SKM-1 treated with dmso at 0.1 percent for 144 hours (cell line): ENCODE measurements around the gene CCDC177.

ENCODE experiments used
- DNase-seq: peaks from one replicate; lab custom pipeline; 2025; ENCODE audit not compliant: unreplicated experiment; lab: John Stamatoyannopoulos, UW

Gene CCDC177

GRCh38 chr14:69531135-69531534 is 43.5 kb downstream of the CCDC177 start:
- no peak for DNase-seq

- no peak for DNase-seq
Measured at GRCh38 chr14:69530095-69530494, 44.6 kb downstream of the CCDC177 start.

- no peak for DNase-seq
Measured at GRCh38 chr14:69529563-69529962, 45.1 kb downstream of the CCDC177 start.

- DNase-seq: no peak
Measured at GRCh38 chr14:69528930-69529329, 45.7 kb downstream of the CCDC177 start.

GRCh38 chr14:69528143-69528542 is 46.5 kb downstream of the CCDC177 start:
- no peak for DNase-seq

- DNase-seq: no peak
Measured at GRCh38 chr14:69527635-69528034, 47.0 kb downstream of the CCDC177 start.

- no peak for DNase-seq
Measured at GRCh38 chr14:69525896-69526295, 48.8 kb downstream of the CCDC177 start.

GRCh38 chr14:69522026-69522425 is 52.6 kb downstream of the CCDC177 start:
- no peak for DNase-seq
